ENCODE data around the gene CTRB1.

CTRB1 gene

DNA sequence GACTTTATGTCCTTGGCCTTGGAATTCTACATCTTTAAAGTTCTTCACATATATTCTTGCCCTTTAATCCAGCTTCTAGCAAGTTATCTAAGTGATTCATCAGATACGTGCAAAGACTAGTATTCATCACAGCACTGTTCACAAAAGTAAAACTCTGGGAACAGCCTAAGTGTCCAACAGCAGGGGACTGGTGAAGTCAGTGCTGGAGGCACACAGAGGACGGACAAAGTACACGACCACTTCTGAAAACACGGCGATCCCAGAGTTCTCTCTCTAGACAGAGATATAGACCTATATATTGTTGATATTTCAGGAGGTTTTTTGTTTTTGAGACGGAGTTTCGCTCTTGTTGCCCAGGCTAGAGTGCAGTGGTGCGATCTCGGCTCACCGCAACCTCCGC lies 12.8 kb downstream of the CTRB1 start:
- TF ChIP-seq, protein P1, sequence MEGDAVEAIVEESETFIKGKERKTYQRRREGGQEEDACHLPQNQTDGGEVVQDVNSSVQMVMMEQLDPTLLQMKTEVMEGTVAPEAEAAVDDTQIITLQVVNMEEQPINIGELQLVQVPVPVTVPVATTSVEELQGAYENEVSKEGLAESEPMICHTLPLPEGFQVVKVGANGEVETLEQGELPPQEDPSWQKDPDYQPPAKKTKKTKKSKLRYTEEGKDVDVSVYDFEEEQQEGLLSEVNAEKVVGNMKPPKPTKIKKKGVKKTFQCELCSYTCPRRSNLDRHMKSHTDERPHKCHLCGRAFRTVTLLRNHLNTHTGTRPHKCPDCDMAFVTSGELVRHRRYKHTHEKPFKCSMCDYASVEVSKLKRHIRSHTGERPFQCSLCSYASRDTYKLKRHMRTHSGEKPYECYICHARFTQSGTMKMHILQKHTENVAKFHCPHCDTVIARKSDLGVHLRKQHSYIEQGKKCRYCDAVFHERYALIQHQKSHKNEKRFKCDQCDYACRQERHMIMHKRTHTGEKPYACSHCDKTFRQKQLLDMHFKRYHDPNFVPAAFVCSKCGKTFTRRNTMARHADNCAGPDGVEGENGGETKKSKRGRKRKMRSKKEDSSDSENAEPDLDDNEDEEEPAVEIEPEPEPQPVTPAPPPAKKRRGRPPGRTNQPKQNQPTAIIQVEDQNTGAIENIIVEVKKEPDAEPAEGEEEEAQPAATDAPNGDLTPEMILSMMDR (IDR thresholded peaks at IDR 0.05; ENCODE audit: low read depth, low read length): no peak
- no peak for DNase-seq (ENCODE audit: low read depth in 2 of 2)
- H3K4me3 ChIP-seq (replicated peaks in 1 of 2; ENCODE audit: low read depth in 2 of 2, low read length in 2 of 2): no peak overlapping the region

DNA sequence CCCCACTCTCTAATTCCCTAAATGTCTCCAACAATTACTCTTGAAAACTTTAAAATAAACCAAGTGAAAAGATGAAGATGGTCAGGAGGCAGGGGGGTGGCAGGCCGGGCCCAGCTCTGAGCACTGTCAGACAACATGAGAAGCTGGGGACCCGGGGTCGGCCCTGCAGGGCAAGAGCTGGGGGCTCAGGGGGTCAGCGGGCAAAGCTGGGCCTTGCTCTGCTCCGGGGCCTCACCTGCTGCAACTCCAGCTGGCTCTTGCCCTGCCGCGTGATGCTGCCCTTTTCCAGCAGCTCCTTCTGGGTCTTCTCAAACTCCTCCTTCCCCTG lies 14.8 kb downstream of the CTRB1 start:
- DNase-seq (ENCODE audit: low read depth in 2 of 2): no peak
- TF ChIP-seq, protein P1 (IDR thresholded peaks at IDR 0.05; ENCODE audit: low read depth, low read length): no peak
- no peak overlapping the region for H3K4me3 ChIP-seq (replicated peaks in 1 of 2; ENCODE audit: low read depth in 2 of 2, low read length in 2 of 2)

- TF ChIP-seq, protein P1 (IDR thresholded peaks at IDR 0.05; ENCODE audit: low read depth, low read length): no peak
- DNase-seq (ENCODE audit: low read depth in 2 of 2): no peak
- H3K4me3 ChIP-seq (replicated peaks in 1 of 2; ENCODE audit: low read depth in 2 of 2, low read length in 2 of 2): no peak overlapping the region
Observed at GRCh38 chr16:75234856-75235696, 16.3 kb downstream of the CTRB1 start.

DNA sequence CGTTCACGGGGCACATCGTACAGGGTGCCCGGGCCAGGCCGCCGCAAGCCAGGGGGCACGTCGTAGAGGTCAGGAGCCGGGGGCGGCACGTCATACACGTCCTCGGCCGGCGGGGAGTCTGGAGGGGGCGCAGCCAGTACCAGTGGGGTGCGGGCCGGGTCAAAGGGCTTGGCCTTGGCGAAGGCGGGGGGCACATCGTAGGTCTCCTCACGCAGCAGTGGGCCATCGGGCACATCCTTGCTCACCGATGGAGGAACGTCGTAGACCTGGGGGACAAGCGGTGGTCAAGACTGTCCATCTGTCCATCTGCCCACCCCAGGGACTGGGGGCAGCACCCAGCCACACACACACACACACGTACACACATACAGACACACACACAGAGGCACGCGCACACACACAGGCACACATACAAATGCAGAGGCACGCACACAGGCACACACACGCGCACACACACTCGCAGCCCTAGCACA lies 17.0 kb downstream of the CTRB1 start:
- TF ChIP-seq, protein P1 (IDR thresholded peaks at IDR 0.05; ENCODE audit: low read depth, low read length): no peak
- DNase-seq (ENCODE audit: low read depth in 2 of 2): no peak
- no peak overlapping the region for H3K4me3 ChIP-seq (replicated peaks in 1 of 2; ENCODE audit: low read depth in 2 of 2, low read length in 2 of 2)

DNA sequence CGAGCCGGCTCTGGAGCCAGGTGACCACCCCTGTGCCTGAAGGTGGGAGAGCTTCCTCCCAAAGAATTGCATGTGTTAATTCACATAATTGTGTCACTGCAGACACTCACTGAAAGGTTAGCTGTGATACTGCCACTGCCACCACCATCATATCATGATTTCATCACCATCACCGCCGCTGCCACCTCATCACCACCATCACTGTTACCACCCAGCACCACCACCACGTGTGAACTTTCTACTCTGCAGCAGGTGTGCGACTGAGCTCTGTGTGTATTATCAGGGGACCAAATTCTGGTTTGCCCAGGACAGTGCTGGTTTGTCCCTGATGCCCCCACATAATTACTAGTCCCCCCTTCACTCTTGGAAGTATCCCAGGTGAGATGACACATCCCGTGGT lies 17.4 kb downstream of the CTRB1 start:
- no peak for DNase-seq (ENCODE audit: low read depth in 2 of 2)
- TF ChIP-seq, protein P1 (IDR thresholded peaks at IDR 0.05; ENCODE audit: low read depth, low read length): no peak
- H3K4me3 ChIP-seq (replicated peaks in 1 of 2; ENCODE audit: low read depth in 2 of 2, low read length in 2 of 2): no peak overlapping the region

DNA sequence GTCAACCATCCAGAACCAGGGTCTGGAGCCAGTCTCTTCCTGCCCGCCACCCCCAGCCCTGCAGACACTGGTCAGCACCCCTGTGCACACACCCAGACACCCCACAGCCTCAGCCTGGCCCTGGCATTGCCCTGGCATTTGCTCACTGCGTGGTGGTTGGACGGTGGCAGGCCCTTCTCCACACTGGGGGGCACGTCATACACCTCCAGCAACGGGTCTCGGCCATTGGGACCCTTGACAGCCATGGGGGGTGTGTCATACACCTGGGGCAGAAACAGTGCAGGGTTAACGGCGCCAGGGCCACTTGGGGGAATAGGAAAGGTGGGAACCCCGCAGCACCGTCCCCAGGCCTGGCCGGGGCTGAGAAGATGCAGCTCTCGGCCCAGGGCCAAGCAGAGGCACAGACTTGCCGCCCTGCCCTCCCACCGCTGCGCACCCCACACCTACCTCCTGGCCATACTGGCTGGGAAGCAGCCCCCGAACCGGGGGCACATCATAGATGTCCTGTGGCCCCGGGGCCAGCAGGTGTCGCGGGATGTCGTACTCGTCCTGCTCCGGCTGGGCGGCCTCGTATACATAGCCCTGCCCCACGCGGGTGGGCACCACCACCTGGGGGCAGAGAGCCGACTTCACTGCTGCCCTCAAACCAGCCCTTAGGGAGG lies 18.1 kb downstream of the CTRB1 start:
- H3K4me3 ChIP-seq (replicated peaks in 1 of 2; ENCODE audit: low read depth in 2 of 2, low read length in 2 of 2): no peak overlapping the region
- TF ChIP-seq, protein P1 (IDR thresholded peaks at IDR 0.05; ENCODE audit: low read depth, low read length): no peak
- no peak for DNase-seq (ENCODE audit: low read depth in 2 of 2)
